Kidney (tissue), 14 donors: ENCODE data around the gene ISCA1. TPM values are rescaled to one million over a fixed set of nuclear protein-coding genes. Genes with fewer than 3 reads are reported as not detected.
"Not testable (repeated sequence)": the region's sequence is repeated elsewhere in the genome, so short reads cannot be mapped to it uniquely, and the experiment has no call there.

Experiments
- DNase-seq, 5 donors: peaks; one replicate each; pipeline ENCODE4 v3.0.0-alpha.2; 2013 to 2020
- FAIRE-seq: peaks from 2 replicates; lab custom pipeline; 2012; peaks lifted over from hg19 to GRCh38; lab: Jason Lieb, UNC
- H3K27ac ChIP-seq, 2 donors: one replicate each; pipeline ENCODE4 v1.7.0; 2013; ENCODE audit warnings: low read depth in 2 of 2, low read length in 2 of 2, inconsistent platforms in 1 of 2
- H3K27me3 ChIP-seq: one replicate; pipeline ENCODE4 v1.7.1; 2013; ENCODE audit warnings: low read length, inconsistent platforms; ENCODE audit not compliant: control insufficient read depth, insufficient read depth
- H3K36me3 ChIP-seq, 3 donors: one replicate each; pipeline versions ENCODE4 v1.7.0 to v1.7.1; 2013; ENCODE audit warnings: low read length in 3 of 3, control low read depth in 1 of 3, inconsistent platforms in 1 of 3; ENCODE audit not compliant: insufficient read depth in 3 of 3, control insufficient read depth in 2 of 3
- H3K4me1 ChIP-seq, 3 donors: one replicate each; pipeline versions ENCODE4 v1.7.0 to v1.7.1; 2013; ENCODE audit warnings: low read length in 3 of 3, inconsistent platforms in 1 of 3, low read depth in 1 of 3; ENCODE audit not compliant: control insufficient read depth in 2 of 3, insufficient read depth in 2 of 3
- H3K4me3 ChIP-seq, 3 donors: one replicate each; pipeline versions ENCODE4 v1.7.0 to v1.8.1; 2013; ENCODE audit warnings: low read length in 3 of 3, control low read depth in 1 of 3, inconsistent platforms in 1 of 3
- H3K9ac ChIP-seq, 3 donors: one replicate each; pipeline versions ENCODE4 v1.7.0 to v1.7.1; 2013; ENCODE audit warnings: low read length in 3 of 3, control low read depth in 1 of 3, inconsistent platforms in 1 of 3
- H3K9me3 ChIP-seq, 3 donors: one replicate each; pipeline versions ENCODE4 v1.7.0 to v1.7.1; 2013; ENCODE audit warnings: low read length in 3 of 3, control low read depth in 1 of 3, inconsistent platforms in 1 of 3; ENCODE audit not compliant: control insufficient read depth in 2 of 3, insufficient read depth in 1 of 3
- intact Hi-C: fragments of 100-400 bp; cut with DNase I; formaldehyde crosslinking; loops from one replicate; pipeline ENCODE4 v1.11.1; 2022
- polyA plus RNA-seq: library from polyadenylated mRNA; stranded (reverse); fragments of 350-450 nt; fragmentation: Illumina TruSeq; extraction: RNeasy Lipid Tissue Mini Kit (QIAGEN cat#74804); gene quantifications from one replicate; pipeline ENCODE4 v1.2.3, GENCODE V29; 2014; ENCODE audit warnings: low read depth, low replicate concordance; ENCODE audit not compliant: insufficient read depth
- total RNA-seq: library from RNA; stranded (reverse); fragmentation: NEBNext Ultra II Directional; extraction: Animal tissue kit (Norgen Biotek cat#: 25700); gene quantifications from one replicate; pipeline ENCODE4 v1.2.1, GENCODE V29; 2021
- TF ChIP-seq, protein P1 (sequence below): IDR thresholded peaks from 3 replicates; pipeline ENCODE4 v1.5.1; 2012; ENCODE audit warnings: mild to moderate bottlenecking, moderate library complexity, borderline replicate concordance; ENCODE audit not compliant: insufficient read depth; ENCODE audit errors: extremely low read depth
- donor health status: control.
- donor health status: control.
- donor health status: control.
- donor health status: control.
- donor health status: control.
- donor health status: DM: yes; HTN: yes; CAD: no.
- donor health status: Normal renal cell carcinoma (clear cell type).

Gene ISCA1
- total and polyA plus RNA-seq, 2 donors from 2014 or later: 31.0 to 67.1 TPM

DNA sequence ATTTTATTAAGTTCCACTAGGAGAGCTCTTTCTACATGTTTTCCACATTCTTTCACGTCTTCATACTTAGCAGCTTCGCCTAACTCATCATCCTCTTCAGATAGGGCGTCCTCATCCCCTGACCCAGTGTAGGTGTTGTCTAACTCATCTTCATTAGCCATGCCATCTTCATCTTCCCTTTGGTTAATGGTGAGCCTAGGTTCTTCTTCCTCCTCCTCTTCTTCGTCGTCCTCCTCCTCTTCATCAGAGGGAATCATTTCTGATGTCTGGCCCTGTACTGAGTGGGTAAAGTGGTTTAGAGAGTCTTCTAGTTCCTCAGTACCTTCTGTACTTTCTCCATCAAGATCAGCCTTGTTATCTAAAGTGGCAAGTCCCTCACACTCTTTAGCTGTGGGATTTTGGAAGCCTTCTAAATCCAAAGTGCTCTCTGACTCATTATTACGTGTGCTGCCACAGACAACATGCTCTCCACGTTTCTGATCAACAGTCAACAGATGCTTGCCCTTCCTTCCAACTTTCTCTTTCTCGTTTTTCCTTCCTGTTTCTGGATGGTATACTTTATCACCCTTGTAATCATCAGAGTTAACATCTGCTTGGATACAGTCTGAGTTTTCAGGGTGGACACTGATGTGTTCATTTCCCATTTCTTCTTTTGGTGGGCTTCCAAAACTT lies 40.8 kb upstream of the ISCA1 start:
- Histone ChIP-seq H3K36me3 (peaks cover 6 to 66% (median 36%) of the 10 kb centered on the region in 3 donors), H3K27me3 (no peaks in the 10 kb centered on the region), H3K27ac (no peak overlapping the region), H3K9me3 (no peaks in the 10 kb centered on the region), H3K9ac (no peak overlapping the region), H3K4me3 (no peak overlapping the region), H3K4me1 (no peaks in the 10 kb centered on the region)
- TF ChIP-seq, protein P1, sequence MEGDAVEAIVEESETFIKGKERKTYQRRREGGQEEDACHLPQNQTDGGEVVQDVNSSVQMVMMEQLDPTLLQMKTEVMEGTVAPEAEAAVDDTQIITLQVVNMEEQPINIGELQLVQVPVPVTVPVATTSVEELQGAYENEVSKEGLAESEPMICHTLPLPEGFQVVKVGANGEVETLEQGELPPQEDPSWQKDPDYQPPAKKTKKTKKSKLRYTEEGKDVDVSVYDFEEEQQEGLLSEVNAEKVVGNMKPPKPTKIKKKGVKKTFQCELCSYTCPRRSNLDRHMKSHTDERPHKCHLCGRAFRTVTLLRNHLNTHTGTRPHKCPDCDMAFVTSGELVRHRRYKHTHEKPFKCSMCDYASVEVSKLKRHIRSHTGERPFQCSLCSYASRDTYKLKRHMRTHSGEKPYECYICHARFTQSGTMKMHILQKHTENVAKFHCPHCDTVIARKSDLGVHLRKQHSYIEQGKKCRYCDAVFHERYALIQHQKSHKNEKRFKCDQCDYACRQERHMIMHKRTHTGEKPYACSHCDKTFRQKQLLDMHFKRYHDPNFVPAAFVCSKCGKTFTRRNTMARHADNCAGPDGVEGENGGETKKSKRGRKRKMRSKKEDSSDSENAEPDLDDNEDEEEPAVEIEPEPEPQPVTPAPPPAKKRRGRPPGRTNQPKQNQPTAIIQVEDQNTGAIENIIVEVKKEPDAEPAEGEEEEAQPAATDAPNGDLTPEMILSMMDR: no peak
- FAIRE-seq (no peak), DNase-seq (no peak)
- intact Hi-C loops: no loop called here

DNA sequence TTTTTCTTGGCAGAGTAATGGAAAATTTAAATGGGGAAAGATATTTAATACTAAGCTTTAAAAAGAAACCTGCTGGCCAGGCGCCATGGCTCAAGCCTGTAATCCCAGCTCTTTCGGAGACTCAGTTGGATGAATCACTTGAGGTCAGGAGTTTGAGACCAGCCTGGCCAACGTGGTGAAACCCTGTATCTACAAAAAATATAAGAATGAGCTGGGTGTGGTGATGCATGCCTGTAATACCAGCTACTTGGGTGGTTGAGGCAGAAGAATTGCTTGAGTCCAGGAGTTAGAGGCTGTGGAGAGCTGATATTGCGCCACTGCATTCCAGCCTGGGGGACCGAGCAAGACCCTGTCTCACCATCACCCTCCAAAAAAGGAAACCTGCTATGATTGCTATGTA lies 39.0 kb upstream of the ISCA1 start:
- no peak overlapping the region for H3K27ac ChIP-seq
- no peaks in the 10 kb centered on the region for H3K9me3 ChIP-seq
- DNase-seq: no peak
- no peak overlapping the region for H3K9ac ChIP-seq
- H3K4me3 ChIP-seq: no peak overlapping the region
- H3K4me1 ChIP-seq: no peaks in the 10 kb centered on the region
- no peak for FAIRE-seq
- TF ChIP-seq, protein P1: no peak
- intact Hi-C loops: no loop called here
- no peaks in the 10 kb centered on the region for H3K27me3 ChIP-seq
- peaks cover 7 to 55% (median 32%) of the 10 kb centered on the region in 3 donors for H3K36me3 ChIP-seq

DNA sequence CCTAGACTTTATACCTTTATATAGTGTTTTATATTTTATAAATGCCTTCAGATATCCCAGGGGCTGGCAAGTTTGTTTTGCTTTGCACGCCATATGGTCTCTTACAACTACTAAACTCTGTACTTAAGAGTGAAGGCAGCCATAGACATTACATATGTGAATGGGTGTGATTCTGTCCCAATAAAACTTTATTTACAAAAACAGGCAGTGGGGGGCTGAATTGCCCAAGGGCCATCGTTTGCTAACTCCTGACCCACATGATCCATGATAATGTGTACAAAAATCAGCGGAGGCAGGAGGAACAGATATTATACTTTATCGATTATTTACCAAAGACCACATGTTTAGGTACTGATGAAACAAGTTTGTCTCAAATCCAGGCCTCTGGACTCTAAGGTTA lies 35.8 kb upstream of the ISCA1 start:
- Histone ChIP-seq H3K4me1 (no peaks in the 10 kb centered on the region), H3K9me3 (no peaks in the 10 kb centered on the region), H3K36me3 (peaks cover 4 to 41% (median 23%) of the 10 kb centered on the region in 3 donors), H3K9ac (no peak overlapping the region), H3K4me3 (no peak overlapping the region), H3K27me3 (no peaks in the 10 kb centered on the region), H3K27ac (no peak overlapping the region)
- DNase-seq: no peak
- TF ChIP-seq, protein P1: no peak
- intact Hi-C loops: no loop called here
- FAIRE-seq: no peak

DNA sequence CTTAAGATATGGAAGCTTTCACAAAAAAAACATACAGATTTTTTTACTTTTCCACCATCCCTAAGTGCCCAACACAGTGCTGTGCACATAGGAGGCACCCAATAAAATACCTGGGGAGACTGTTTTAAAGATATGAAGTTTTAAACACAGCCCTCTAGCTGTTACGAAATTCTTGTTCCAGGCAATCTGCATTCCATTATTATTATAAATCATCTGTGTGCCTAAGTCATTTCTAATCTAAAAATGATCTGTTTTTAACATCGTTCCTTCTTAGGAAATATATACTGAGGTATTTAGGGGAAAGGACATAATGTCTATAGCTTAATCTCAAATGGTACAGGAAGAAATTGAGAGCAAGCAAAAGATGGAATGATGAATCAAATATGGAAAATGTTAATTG lies 32.7 kb upstream of the ISCA1 start:
- intact Hi-C loops: no loop called here
- no peaks in the 10 kb centered on the region for H3K27me3 ChIP-seq
- peaks cover 4 to 31% (median 20%) of the 10 kb centered on the region in 3 donors for H3K36me3 ChIP-seq
- no peaks in the 10 kb centered on the region for H3K9me3 ChIP-seq
- H3K27ac ChIP-seq: no peak overlapping the region
- H3K4me1 ChIP-seq: no peaks in the 10 kb centered on the region
- no peak overlapping the region for H3K9ac ChIP-seq
- H3K4me3 ChIP-seq: no peak overlapping the region
- no peak for FAIRE-seq
- TF ChIP-seq, protein P1: no peak
- no peak for DNase-seq

DNA sequence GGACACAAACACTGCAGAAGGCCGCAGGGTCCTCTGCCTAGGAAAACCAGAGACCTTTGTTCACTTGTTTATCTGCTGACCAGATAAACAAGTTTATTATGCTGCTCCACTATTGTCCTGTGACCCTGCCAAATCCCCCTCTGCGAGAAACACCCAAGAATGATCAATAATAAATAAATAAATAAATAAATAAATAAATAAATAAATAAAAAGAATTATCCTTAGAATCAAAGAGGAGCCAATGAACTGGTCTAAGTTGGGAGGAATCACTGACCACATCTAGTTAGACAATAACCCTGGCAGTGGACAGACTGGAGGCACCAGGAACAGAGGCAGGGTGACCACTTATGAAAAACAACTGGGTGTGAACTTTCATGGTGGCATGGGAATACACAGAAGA lies 30.6 kb upstream of the ISCA1 start:
- H3K4me1 ChIP-seq, intact Hi-C loops, H3K9ac ChIP-seq, H3K27ac ChIP-seq, H3K27me3 ChIP-seq, FAIRE-seq, DNase-seq, H3K4me3 ChIP-seq, H3K9me3 ChIP-seq: not testable (repeated sequence)
- H3K36me3 ChIP-seq: peaks cover 6 to 33% (median 27%) of the 10 kb centered on the region in 3 donors
